Loucy (cell line): ENCODE data around the gene SKIC8.

Experiments used
- EZH2phosphoT487 ChIP-seq: fragments of 200-600 bp; IDR thresholded peaks from 2 replicates; pipeline ENCODE4 v1.6.1; 2018; ENCODE audit warnings: antibody characterized with exemption, mild to moderate bottlenecking, moderate library complexity, borderline replicate concordance
- TF ChIP-seq, protein P1 (sequence below): fragments of 200-600 bp; sonication (generic); conservative IDR thresholded peaks from 2 replicates; pipeline ENCODE4 v1.5.1; 2014; ENCODE audit warnings: mild to moderate bottlenecking, antibody characterized with exemption, low read length

DNA sequence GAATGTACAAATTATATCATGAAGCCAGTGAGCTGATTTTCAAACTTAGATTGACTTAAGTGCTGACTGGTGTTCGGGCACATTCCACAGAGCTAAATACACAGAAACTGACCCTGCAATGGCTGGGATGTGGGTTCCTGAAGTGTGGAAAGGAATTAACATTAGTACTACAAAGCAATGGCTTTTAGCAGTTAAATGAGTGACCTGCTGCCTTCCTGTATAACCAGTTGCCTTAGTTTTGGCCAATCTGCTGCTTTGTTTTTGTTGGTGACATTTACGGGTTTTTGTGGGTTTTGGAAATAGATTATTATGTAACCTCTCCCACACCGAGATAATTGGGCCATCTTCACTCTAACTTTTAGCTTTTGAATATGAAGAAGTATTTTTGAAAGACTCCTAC is 2.4 kb upstream of the SKIC8 start:
- TF ChIP-seq, protein P1, sequence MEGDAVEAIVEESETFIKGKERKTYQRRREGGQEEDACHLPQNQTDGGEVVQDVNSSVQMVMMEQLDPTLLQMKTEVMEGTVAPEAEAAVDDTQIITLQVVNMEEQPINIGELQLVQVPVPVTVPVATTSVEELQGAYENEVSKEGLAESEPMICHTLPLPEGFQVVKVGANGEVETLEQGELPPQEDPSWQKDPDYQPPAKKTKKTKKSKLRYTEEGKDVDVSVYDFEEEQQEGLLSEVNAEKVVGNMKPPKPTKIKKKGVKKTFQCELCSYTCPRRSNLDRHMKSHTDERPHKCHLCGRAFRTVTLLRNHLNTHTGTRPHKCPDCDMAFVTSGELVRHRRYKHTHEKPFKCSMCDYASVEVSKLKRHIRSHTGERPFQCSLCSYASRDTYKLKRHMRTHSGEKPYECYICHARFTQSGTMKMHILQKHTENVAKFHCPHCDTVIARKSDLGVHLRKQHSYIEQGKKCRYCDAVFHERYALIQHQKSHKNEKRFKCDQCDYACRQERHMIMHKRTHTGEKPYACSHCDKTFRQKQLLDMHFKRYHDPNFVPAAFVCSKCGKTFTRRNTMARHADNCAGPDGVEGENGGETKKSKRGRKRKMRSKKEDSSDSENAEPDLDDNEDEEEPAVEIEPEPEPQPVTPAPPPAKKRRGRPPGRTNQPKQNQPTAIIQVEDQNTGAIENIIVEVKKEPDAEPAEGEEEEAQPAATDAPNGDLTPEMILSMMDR = no peak
- no peak for TF ChIP-seq EZH2phosphoT487
